Right atrium auricular region (tissue), 2 donors: Measurements from ENCODE around the gene SHC2. TPM values are rescaled to one million over a fixed set of nuclear protein-coding genes. Genes with fewer than 3 reads are reported as not detected.

ENCODE experiments used
- DNase-seq: peaks from one replicate; pipeline ENCODE4 v3.0.0-alpha.2; 2019; ENCODE audit warnings: low spot score
- H3K27ac ChIP-seq, 2 donors: fragments of 200-600 bp; sonication (generic); 1 replicate in 1 of 2; 2 replicates in 1 of 2; pipeline ENCODE4 v1.5.1; 2016 to 2019
- H3K27me3 ChIP-seq, 2 donors: fragments of 200-600 bp; sonication (generic); one replicate each; pipeline versions ENCODE4 v1.5.1 to v1.6.0; 2017 to 2019
- H3K36me3 ChIP-seq: fragments of 200-600 bp; sonication (generic); one replicate; pipeline ENCODE4 v1.5.1; 2016
- H3K4me1 ChIP-seq, 2 donors: fragments of 200-600 bp; sonication (generic); one replicate each; pipeline versions ENCODE4 v1.5.1 to v1.6.0; 2017 to 2019
- H3K4me3 ChIP-seq, 2 donors: fragments of 200-600 bp; sonication (generic); 1 replicate in 1 of 2; 2 replicates in 1 of 2; pipeline ENCODE4 v1.5.1; 2017 to 2019; ENCODE audit warnings: mild to moderate bottlenecking in 1 of 2, moderate library complexity in 1 of 2
- H3K9me3 ChIP-seq, 2 donors: fragments of 200-600 bp; sonication (generic); one replicate each; pipeline ENCODE4 v1.5.1; 2019
- total RNA-seq, 2 donors: library from RNA; depleted of rRNA; stranded (reverse); fragments of >200 nt; gene quantifications; one replicate each; pipeline ENCODE4 v1.1.0, GENCODE V29; 2016
- TF ChIP-seq, protein P1 (sequence below), 2 donors: fragments of 200-600 bp; sonication (generic); IDR thresholded peaks; one replicate each; pipeline ENCODE4 v1.5.1; 2019; ENCODE audit warnings: antibody characterized with exemption in 2 of 2

SHC2 gene
- total RNA-seq, 2 donors from 2014 or later = 9.6 to 26.8 TPM

- no peak for DNase-seq
Measured at GRCh38 chr19:392375-392970, 68.4 kb downstream of the SHC2 start.

DNA sequence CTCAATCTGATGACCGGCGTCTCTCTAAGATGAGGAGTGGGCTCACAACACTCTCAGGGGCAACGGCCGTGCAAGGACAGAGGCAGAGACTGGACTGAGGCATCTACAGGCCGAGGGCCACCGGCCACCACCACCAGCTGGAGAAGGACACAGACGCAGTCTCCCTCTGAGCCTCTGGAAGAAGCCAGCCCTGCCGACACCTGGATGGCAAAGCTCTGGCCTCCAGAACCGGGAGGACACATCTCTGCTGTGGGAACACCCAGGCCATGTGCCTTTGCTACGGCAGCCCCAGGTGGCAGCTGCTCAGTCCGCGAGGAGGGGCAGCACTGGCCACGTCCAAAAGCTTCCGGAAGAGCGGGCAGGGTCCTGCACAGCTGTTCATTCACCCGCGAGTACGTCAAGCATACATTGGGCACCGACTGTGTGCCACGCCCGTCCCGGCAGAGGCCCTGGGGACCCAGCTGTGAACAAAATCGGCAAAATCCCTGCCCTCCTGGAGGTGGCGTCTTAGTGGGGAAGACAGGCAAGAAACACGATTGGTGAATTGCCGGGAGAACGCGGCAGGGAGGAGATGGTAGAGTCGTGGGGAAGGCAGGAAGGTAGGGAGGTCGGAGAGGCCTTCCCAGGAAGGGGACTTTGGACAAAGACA is 69.0 kb downstream of the SHC2 start:
- no peak for DNase-seq

More at GRCh38 chr19:392375-392970, 68.4 kb downstream of the SHC2 start:
- Histone ChIP-seq H3K27me3 (no peaks in the 10 kb centered on the region), H3K4me1 (no peaks in the 10 kb centered on the region), H3K4me3 (no peak overlapping the region), H3K36me3 (no peaks in the 10 kb centered on the region), H3K9me3 (no peaks in the 10 kb centered on the region), H3K27ac (no peak overlapping the region)
- TF ChIP-seq, protein P1, sequence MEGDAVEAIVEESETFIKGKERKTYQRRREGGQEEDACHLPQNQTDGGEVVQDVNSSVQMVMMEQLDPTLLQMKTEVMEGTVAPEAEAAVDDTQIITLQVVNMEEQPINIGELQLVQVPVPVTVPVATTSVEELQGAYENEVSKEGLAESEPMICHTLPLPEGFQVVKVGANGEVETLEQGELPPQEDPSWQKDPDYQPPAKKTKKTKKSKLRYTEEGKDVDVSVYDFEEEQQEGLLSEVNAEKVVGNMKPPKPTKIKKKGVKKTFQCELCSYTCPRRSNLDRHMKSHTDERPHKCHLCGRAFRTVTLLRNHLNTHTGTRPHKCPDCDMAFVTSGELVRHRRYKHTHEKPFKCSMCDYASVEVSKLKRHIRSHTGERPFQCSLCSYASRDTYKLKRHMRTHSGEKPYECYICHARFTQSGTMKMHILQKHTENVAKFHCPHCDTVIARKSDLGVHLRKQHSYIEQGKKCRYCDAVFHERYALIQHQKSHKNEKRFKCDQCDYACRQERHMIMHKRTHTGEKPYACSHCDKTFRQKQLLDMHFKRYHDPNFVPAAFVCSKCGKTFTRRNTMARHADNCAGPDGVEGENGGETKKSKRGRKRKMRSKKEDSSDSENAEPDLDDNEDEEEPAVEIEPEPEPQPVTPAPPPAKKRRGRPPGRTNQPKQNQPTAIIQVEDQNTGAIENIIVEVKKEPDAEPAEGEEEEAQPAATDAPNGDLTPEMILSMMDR (IDR thresholded peaks at IDR 0.05) = no peak

DNA sequence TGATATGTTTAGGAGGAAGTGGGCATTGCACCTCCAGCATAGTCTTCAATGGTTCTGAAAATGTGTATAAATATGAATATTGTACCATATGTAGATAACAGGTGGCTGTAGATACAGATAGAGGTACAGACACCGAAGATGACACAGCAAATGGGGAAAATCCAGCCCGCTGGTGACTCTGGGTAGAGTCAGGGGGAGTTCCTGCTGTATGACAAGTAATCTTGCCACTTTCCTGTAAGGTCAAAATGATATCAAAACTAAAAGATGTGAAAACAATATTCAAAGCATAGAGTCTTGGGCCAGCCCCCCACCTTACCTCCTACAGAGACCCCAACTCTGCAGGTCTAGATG is 69.7 kb downstream of the SHC2 start:
- Histone ChIP-seq H3K36me3 (no peaks in the 10 kb centered on the region), H3K4me3 (no peak overlapping the region), H3K4me1 (no peaks in the 10 kb centered on the region), H3K27ac (no peak overlapping the region), H3K9me3 (no peaks in the 10 kb centered on the region), H3K27me3 (no peaks in the 10 kb centered on the region)
- no peak for DNase-seq
- TF ChIP-seq, protein P1 (IDR thresholded peaks at IDR 0.05) = no peak

More for the DNA sequence above, 69.0 kb downstream of the SHC2 start:
- Histone ChIP-seq H3K36me3 (no peaks in the 10 kb centered on the region), H3K27ac (no peak overlapping the region), H3K9me3 (no peaks in the 10 kb centered on the region), H3K27me3 (no peaks in the 10 kb centered on the region), H3K4me3 (no peak overlapping the region), H3K4me1 (no peaks in the 10 kb centered on the region)
- TF ChIP-seq, protein P1 (IDR thresholded peaks at IDR 0.05) = no peak

GRCh38 chr19:390386-391206 is 70.2 kb downstream of the SHC2 start:
- Histone ChIP-seq H3K9me3 (no peaks in the 10 kb centered on the region), H3K4me3 (no peak overlapping the region), H3K36me3 (no peaks in the 10 kb centered on the region), H3K4me1 (no peaks in the 10 kb centered on the region), H3K27me3 (no peaks in the 10 kb centered on the region), H3K27ac (no peak overlapping the region)
- DNase-seq = no peak
- TF ChIP-seq, protein P1 (IDR thresholded peaks at IDR 0.05) = no peak

- no peaks in the 10 kb centered on the region for H3K27me3 ChIP-seq
- H3K4me1 ChIP-seq = no peaks in the 10 kb centered on the region
- no peaks in the 10 kb centered on the region for H3K36me3 ChIP-seq
- H3K27ac ChIP-seq = no peak overlapping the region
- no peak overlapping the region for H3K4me3 ChIP-seq
- no peak for DNase-seq
- TF ChIP-seq, protein P1 (IDR thresholded peaks at IDR 0.05) = no peak
- no peaks in the 10 kb centered on the region for H3K9me3 ChIP-seq
Measured at GRCh38 chr19:389935-390289, 70.9 kb downstream of the SHC2 start.
